ENCODE data around the gene AFP. TPM values are rescaled to one million over a fixed set of nuclear protein-coding genes. Genes with fewer than 3 reads are reported as not detected.

Gene AFP
- total and polyA plus RNA-seq, 2 of the 8 experiments (the other 6 are each of a cell fraction or from before 2014, with no cell fraction given) = 6.1 to 10.4 TPM

DNA sequence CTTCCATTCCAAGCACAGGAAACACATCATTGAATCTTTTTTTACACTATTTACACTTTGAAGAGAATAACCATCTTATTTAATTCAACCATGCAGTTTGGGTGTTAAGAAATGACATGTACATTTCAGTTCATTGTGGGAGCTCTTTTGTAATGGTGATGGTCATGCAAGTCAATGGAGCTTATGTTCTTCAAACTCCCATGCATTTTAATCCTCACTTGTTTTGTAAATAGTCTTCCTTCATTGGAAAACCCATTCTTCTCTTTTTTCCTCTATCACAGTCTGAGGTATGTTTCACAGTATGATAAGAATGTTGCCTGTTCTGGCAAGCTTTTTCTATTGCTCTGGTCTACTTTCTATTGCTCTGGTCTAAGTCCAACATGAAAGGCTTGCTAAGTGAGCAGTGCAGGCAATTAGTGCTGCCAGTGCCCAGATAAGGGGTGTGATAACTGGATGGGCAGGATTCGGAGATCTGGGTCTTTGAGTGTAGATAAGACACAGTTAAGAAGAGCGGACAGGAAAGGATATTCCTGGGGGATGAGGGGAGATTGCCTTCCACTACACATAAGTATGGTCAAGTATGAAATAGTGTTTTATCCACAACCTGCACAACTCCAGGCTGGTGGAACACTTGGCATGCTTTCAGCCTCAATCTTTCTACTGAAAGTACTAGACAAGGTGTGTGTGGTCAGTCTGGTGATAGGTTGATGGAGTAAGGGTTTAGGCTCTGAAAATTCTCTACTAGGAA lies 17.1 kb downstream of the AFP start:
- H3K79me2 ChIP-seq (ENCODE audit: control insufficient read depth in 1 of 2, insufficient read depth in 2 of 2, low read length in 2 of 2) = no peaks in the 10 kb centered on the region
- no peak for DNase-seq (ENCODE audit: low read depth in 1 of 2, low spot score in 2 of 2)
- TF ChIP-seq TCF12 (IDR thresholded peaks at IDR 0.05; ENCODE audit: low read depth, low read length) (no peak), YY1 (IDR thresholded peaks at IDR 0.05; ENCODE audit: low read depth, low read length) (no peak), BRCA1 (IDR thresholded peaks at IDR 0.05; ENCODE audit: low read depth, low read length) (no peak), ASH2L (IDR thresholded peaks at IDR 0.05; ENCODE audit: low read length) (peak; percentile 64), NANOG (IDR thresholded peaks at IDR 0.05; ENCODE audit: insufficient read depth, low read depth, low read length, poor library complexity, severe bottlenecking) (peak; percentile 13), HDAC2 (IDR thresholded peaks at IDR 0.05; ENCODE audit: borderline replicate concordance in 1 of 2, low read depth in 2 of 2, low read length in 2 of 2) (peak in 1 of 2 experiments; percentile 51; a peak in 1 of 4 replicates), CHD1 (IDR thresholded peaks at IDR 0.05; ENCODE audit: low read depth, low read length) (no peak), MAFK (IDR thresholded peaks at IDR 0.05; ENCODE audit: low read depth, low read length) (no peak), EZH2 (IDR thresholded peaks at IDR 0.05; ENCODE audit: low read depth, low read length, severe bottlenecking) (no peak), GTF2F1 (IDR thresholded peaks at IDR 0.05; ENCODE audit: borderline replicate concordance, low read depth, low read length) (no peak), CBX8 (IDR thresholded peaks at IDR 0.05; ENCODE audit: borderline replicate concordance, low read depth, low read length) (no peak), CHD2 (IDR thresholded peaks at IDR 0.05; ENCODE audit: low read length) (no peak)

More for the DNA sequence above, 17.1 kb downstream of the AFP start:
- H3K23ac ChIP-seq (ENCODE audit: insufficient read length) = no peak overlapping the region
- H3K27ac ChIP-seq (ENCODE audit: low read depth, low read length) = peak overlapping the region; percentile 43; the same call in 1 of the 2 replicates
- H3K9ac ChIP-seq (replicated peaks in 1 of 4; ENCODE audit: extremely low read depth in 1 of 4, low read depth in 3 of 4, low read length in 3 of 4) = no peak overlapping the region
- H3K4ac ChIP-seq (replicated peaks; ENCODE audit: insufficient read length, low read depth, low read length) = no peak overlapping the region
- peaks cover 5 to 25% (median 14%) of the 10 kb centered on the region in 4 experiments for H3K4me1 ChIP-seq (replicated peaks in 1 of 4; ENCODE audit: control insufficient read depth in 3 of 4, insufficient read depth in 4 of 4, low read length in 3 of 4)
- H4K8ac ChIP-seq (ENCODE audit: extremely low read depth, insufficient read depth, low read length) = no peak overlapping the region
- peaks cover 0 to 2% (median 0%) of the 10 kb centered on the region in 4 experiments; a peak in 2 of 8 replicates for H3K36me3 ChIP-seq (ENCODE audit: control insufficient read depth in 2 of 4, insufficient read depth in 4 of 4, low read length in 3 of 4)
- H2BK5ac ChIP-seq (ENCODE audit: low read depth, low read length) = peak overlapping the region; percentile 84; the same call in 1 of the 2 replicates
- H2AFZ ChIP-seq (ENCODE audit: low read length) = no peak overlapping the region
- no peak overlapping the region for H3K56ac ChIP-seq (replicated peaks; ENCODE audit: insufficient read length, low read depth, low read length)
- ChIA-PET POLR2A (ENCODE audit: partially characterized antibody) (interaction anchor here (1.5 kb wide), 1 partner anchor 15 kb away, joined by 3 read pairs; no protein-coding TSS in a partner anchor), CTCF (ENCODE audit: partially characterized antibody) (interaction anchor here (0.8 to 1.5 kb wide), 2 partner anchors 18 to 19 kb away, joined by 3 to 4 read pairs; no protein-coding TSS in a partner anchor)
- H3K27me3 ChIP-seq (replicated peaks in 1 of 4; ENCODE audit: control insufficient read depth in 3 of 4, extremely low read depth in 1 of 4, insufficient read depth in 3 of 4, low read length in 3 of 4) = no peaks in the 10 kb centered on the region
- peak overlapping the region; percentile 79; the same call in 1 of the 2 replicates for H2AK5ac ChIP-seq (ENCODE audit: low read depth, low read length)
- no peak overlapping the region for H3K14ac ChIP-seq (ENCODE audit: insufficient read length)
- H2BK20ac ChIP-seq (ENCODE audit: low read length) = 0 out of 2 replicates have a peak overlapping the region, but pooled peaks have one; percentile 2
- 0 out of 2 replicates have a peak overlapping the region, but pooled peaks have one; percentile 69 for H2BK12ac ChIP-seq (ENCODE audit: low read depth, low read length)
- no peaks in the 10 kb centered on the region for H4K20me1 ChIP-seq (replicated peaks in 1 of 2; ENCODE audit: control insufficient read depth in 1 of 2, insufficient read depth in 2 of 2, low read length in 2 of 2)
- H3K4me3 ChIP-seq (ENCODE audit: extremely low read depth in 1 of 4, insufficient read depth in 2 of 4, low read depth in 3 of 4, low read length in 4 of 4) = peak overlapping the region in 1 of 4 experiments; percentile 13; a peak in 1 of 8 replicates
- H3K4me2 ChIP-seq (ENCODE audit: insufficient read depth in 1 of 2, low read depth in 2 of 2, low read length in 2 of 2) = peak overlapping the region; percentile 41 to 62
- peak overlapping the region; percentile 59 for H2BK120ac ChIP-seq (replicated peaks; ENCODE audit: low read depth, low read length)
- H4K91ac ChIP-seq (replicated peaks; ENCODE audit: insufficient read length, low read length) = peak overlapping the region; percentile 87
- H3K23me2 ChIP-seq (ENCODE audit: low read depth, low read length) = no peaks in the 10 kb centered on the region
- no peaks in the 10 kb centered on the region for H3K79me1 ChIP-seq (ENCODE audit: low read depth, low read length)
- peak overlapping the region; percentile 12 for H4K5ac ChIP-seq (ENCODE audit: insufficient read length, low read depth, low read length)
- 59% methylated on average over 2 of the region's 2 CpGs; no CpG with 5 or more reads in 1 of the 2 experiments for WGBS, 2 experiments (ENCODE audit: extremely low coverage in 1 of 2, insufficient coverage in 1 of 2, insufficient read length in 1 of 2, insufficient replicate concordance in 2 of 2, low coverage in 1 of 2, low lambda C conversion rate in 2 of 2, missing lambda C conversion rate in 1 of 2)
- peak; percentile 86 for FAIRE-seq
- H3K9me3 ChIP-seq (ENCODE audit: insufficient read depth in 2 of 2, low read depth in 1 of 2, low read length in 1 of 2) = no peaks in the 10 kb centered on the region
- no peak overlapping the region for H2BK15ac ChIP-seq (ENCODE audit: low read length)
- H3K18ac ChIP-seq (ENCODE audit: extremely low read depth, low read length) = peak overlapping the region; percentile 1; the same call in 1 of the 2 replicates
